Peyer's patch (tissue), 4 donors: ENCODE data around the gene KCTD13.

Experiments
- POLR2A ChIP-seq, 2 donors: fragments of 450-650 bp; IDR thresholded peaks; one replicate each; pipeline ENCODE4 v1.5.1; 2017; ENCODE audit warnings: antibody characterized with exemption in 2 of 2, mild to moderate bottlenecking in 2 of 2, moderate library complexity in 2 of 2
- TF ChIP-seq, protein P1 (sequence below), 6 experiments: fragments of 450-650 bp in 4 of 6; fragments of 200-600 bp in 2 of 6; sonication (generic) in 1 of 6; IDR thresholded peaks; one replicate each; pipeline ENCODE4 v1.5.1; 2017 to 2019; ENCODE audit warnings: antibody characterized with exemption in 6 of 6, mild to moderate bottlenecking in 3 of 6, moderate library complexity in 1 of 6

GRCh38 chr16:29862383-29862883 lies 63.6 kb downstream of the KCTD13 start:
- TF ChIP-seq, protein P1, sequence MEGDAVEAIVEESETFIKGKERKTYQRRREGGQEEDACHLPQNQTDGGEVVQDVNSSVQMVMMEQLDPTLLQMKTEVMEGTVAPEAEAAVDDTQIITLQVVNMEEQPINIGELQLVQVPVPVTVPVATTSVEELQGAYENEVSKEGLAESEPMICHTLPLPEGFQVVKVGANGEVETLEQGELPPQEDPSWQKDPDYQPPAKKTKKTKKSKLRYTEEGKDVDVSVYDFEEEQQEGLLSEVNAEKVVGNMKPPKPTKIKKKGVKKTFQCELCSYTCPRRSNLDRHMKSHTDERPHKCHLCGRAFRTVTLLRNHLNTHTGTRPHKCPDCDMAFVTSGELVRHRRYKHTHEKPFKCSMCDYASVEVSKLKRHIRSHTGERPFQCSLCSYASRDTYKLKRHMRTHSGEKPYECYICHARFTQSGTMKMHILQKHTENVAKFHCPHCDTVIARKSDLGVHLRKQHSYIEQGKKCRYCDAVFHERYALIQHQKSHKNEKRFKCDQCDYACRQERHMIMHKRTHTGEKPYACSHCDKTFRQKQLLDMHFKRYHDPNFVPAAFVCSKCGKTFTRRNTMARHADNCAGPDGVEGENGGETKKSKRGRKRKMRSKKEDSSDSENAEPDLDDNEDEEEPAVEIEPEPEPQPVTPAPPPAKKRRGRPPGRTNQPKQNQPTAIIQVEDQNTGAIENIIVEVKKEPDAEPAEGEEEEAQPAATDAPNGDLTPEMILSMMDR (IDR thresholded peaks at IDR 0.05), result peak in 2 of 6 experiments; percentile 11 to 28
- TF ChIP-seq POLR2A (IDR thresholded peaks at IDR 0.05), result no peak
